Liver (tissue), 9 donors: ENCODE results near the gene SLC30A4. TPM values are rescaled to one million over a fixed set of nuclear protein-coding genes. Genes with fewer than 3 reads are reported as not detected.

Source experiments
- DNase-seq: peaks from one replicate; pipeline ENCODE4 v3.0.0-alpha.2; 2017; ENCODE audit warnings: low spot score
- H3K27ac ChIP-seq, 2 donors: one replicate each; pipeline ENCODE4 v1.7.0; 2013; ENCODE audit warnings: inconsistent platforms in 2 of 2, low read length in 2 of 2, control low read depth in 1 of 2, low read depth in 1 of 2, mild to moderate bottlenecking in 1 of 2
- H3K27me3 ChIP-seq, 4 donors: one replicate each; pipeline versions ENCODE4 v1.6.1 to v1.7.0; 2013; ENCODE audit warnings: low read length in 3 of 4, inconsistent platforms in 1 of 4, mild to moderate bottlenecking in 1 of 4, moderate library complexity in 1 of 4; ENCODE audit not compliant: control insufficient read depth in 4 of 4, insufficient read depth in 4 of 4
- H3K36me3 ChIP-seq, 4 donors: one replicate each; pipeline versions ENCODE4 v1.6.1 to v1.7.0; 2013; ENCODE audit warnings: low read length in 3 of 4, mild to moderate bottlenecking in 3 of 4, low read depth in 1 of 4, moderate library complexity in 1 of 4; ENCODE audit not compliant: control insufficient read depth in 4 of 4, insufficient read depth in 3 of 4
- H3K4me1 ChIP-seq, 4 donors: one replicate each; pipeline versions ENCODE4 v1.6.1 to v1.7.0; 2013; ENCODE audit warnings: low read length in 3 of 4, mild to moderate bottlenecking in 3 of 4, moderate library complexity in 1 of 4; ENCODE audit not compliant: control insufficient read depth in 4 of 4, insufficient read depth in 4 of 4
- H3K4me3 ChIP-seq, 3 donors: one replicate each; pipeline versions ENCODE4 v1.6.1 to v1.7.0; 2013; ENCODE audit warnings: low read length in 3 of 3, control low read depth in 1 of 3, low read depth in 1 of 3, mild to moderate bottlenecking in 1 of 3
- H3K9ac ChIP-seq, 2 donors: one replicate each; pipeline ENCODE4 v1.7.0; 2013; ENCODE audit warnings: low read length in 2 of 2, mild to moderate bottlenecking in 2 of 2, moderate library complexity in 2 of 2, control low read depth in 1 of 2, low read depth in 1 of 2
- H3K9me3 ChIP-seq, 4 donors: one replicate each; pipeline versions ENCODE4 v1.6.1 to v1.7.0; 2013; ENCODE audit warnings: low read length in 3 of 4; ENCODE audit not compliant: control insufficient read depth in 4 of 4
- EGR1 ChIP-seq, 2 donors: IDR thresholded peaks; 2 replicates each; pipeline ENCODE4 v1.6.1; 2016 to 2018; ENCODE audit warnings: antibody characterized with exemption in 2 of 2, low read depth in 2 of 2
- FOXA1 ChIP-seq: IDR thresholded peaks from 2 replicates; pipeline ENCODE4 v1.6.1; 2016; ENCODE audit warnings: antibody characterized with exemption
- FOXA2 ChIP-seq: IDR thresholded peaks from 2 replicates; pipeline ENCODE4 v1.6.1; 2016; ENCODE audit warnings: antibody characterized with exemption
- GABPA ChIP-seq, 2 donors: IDR thresholded peaks in 1 of 2; conservative IDR thresholded peaks in 1 of 2; 2 replicates each; pipeline ENCODE4 v1.6.1; 2016; ENCODE audit warnings: antibody characterized with exemption in 2 of 2, mild to moderate bottlenecking in 1 of 2, moderate library complexity in 1 of 2
- JUND ChIP-seq, 2 donors: IDR thresholded peaks; 2 replicates each; pipeline ENCODE4 v1.6.1; 2016; ENCODE audit warnings: antibody characterized with exemption in 2 of 2
- NR2F2 ChIP-seq: IDR thresholded peaks from 2 replicates; pipeline ENCODE4 v1.6.1; 2016; ENCODE audit warnings: antibody characterized with exemption
- RAD21 ChIP-seq, 2 donors: IDR thresholded peaks; 2 replicates each; pipeline ENCODE4 v1.6.1; 2016; ENCODE audit warnings: antibody characterized with exemption in 2 of 2, mild to moderate bottlenecking in 2 of 2
- SP1 ChIP-seq: IDR thresholded peaks from 2 replicates; pipeline ENCODE4 v1.6.1; 2018; ENCODE audit warnings: antibody characterized with exemption, mild to moderate bottlenecking
- TAF1 ChIP-seq: conservative IDR thresholded peaks from 2 replicates; pipeline ENCODE4 v1.6.1; 2016; ENCODE audit warnings: antibody characterized with exemption, mild to moderate bottlenecking
- YY1 ChIP-seq: IDR thresholded peaks from 2 replicates; pipeline ENCODE4 v1.6.1; 2016; ENCODE audit warnings: antibody characterized with exemption, mild to moderate bottlenecking
- WGBS: extraction: QIAGEN DNeasy Blood & Tissue Kit; methylation state at CpG from one replicate; pipeline ENCODE4 v1.1.7; 2013; 5-methylcytosine and 5-hydroxymethylcytosine counted together
- polyA plus RNA-seq, 2 donors: library from polyadenylated mRNA; stranded (reverse) in 1 of 2; unstranded in 1 of 2; fragments of 200-250 nt in 1 of 2; fragments of >200 nt in 1 of 2; fragmentation: Nextera tagmentation in 1 of 2; extraction: Ambion mirVana in 1 of 2; gene quantifications; one replicate each; pipeline versions ENCODE4 v1.2.1 to v1.2.3, GENCODE V29; 2013 to 2015
- total RNA-seq, 2 donors: library from RNA; depleted of rRNA; stranded (reverse); fragments of >200 nt; gene quantifications; one replicate each; pipeline ENCODE4 v1.2.3, GENCODE V29; 2014
- TF ChIP-seq, protein P1 (sequence below): IDR thresholded peaks from 2 replicates; pipeline ENCODE4 v1.6.1; 2016; ENCODE audit warnings: antibody characterized with exemption
- TF ChIP-seq, protein P2 (sequence below): fragments of 150-350 bp; IDR thresholded peaks from 2 replicates; pipeline ENCODE4 v1.5.1; 2017; ENCODE audit warnings: improper control_type of control experiment, low read depth, low read length; ENCODE audit not compliant: missing input control
- TF ChIP-seq, protein P3 (sequence below): IDR thresholded peaks from 2 replicates; pipeline ENCODE4 v1.6.1; 2016; ENCODE audit warnings: antibody characterized with exemption
- TF ChIP-seq, protein P4 (sequence below): IDR thresholded peaks from 2 replicates; pipeline ENCODE4 v1.6.1; 2016; ENCODE audit warnings: antibody characterized with exemption, mild to moderate bottlenecking
- TF ChIP-seq, protein P5 (sequence below): IDR thresholded peaks from 2 replicates; pipeline ENCODE4 v1.6.1; 2016; ENCODE audit warnings: antibody characterized with exemption
- donor health status: healthy.
- donor health status: healthy.
- donor health status: healthy.
- donor health status: healthy.
- donor health status: healthy.

The SLC30A4 gene
- total and polyA plus RNA-seq, 4 donors = 0.69 to 5.6 (median 2.7) TPM

DNA sequence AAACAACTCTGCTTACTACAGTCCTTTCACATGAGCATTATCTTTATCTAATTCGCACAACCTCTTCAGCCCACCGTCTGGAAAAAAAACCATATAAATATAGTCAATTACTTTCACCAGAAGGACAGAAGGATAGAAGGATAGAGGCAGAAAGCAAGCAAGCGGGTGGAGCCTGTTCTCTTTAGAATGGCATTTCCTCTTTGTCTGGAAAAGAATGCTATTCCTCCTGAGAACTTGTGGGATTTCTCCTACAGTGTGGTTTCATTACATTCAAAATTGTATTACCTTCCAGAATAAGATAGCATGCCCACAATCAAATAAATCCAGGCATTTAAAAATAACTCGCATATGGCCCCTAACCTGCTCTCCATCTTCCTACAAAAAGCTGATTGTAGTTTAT, 23.1 kb downstream of the SLC30A4 start:
- no peaks in the 10 kb centered on the region for H3K4me1 ChIP-seq
- H3K4me3 ChIP-seq = no peak overlapping the region
- no peak for DNase-seq
- no peak overlapping the region for H3K9ac ChIP-seq
- TF ChIP-seq YY1 (no peak), FOXA1 (no peak)
- H3K27ac ChIP-seq = no peak overlapping the region
- WGBS = 92% methylated on average over 4 of the region's 4 CpGs
- no peaks in the 10 kb centered on the region for H3K27me3 ChIP-seq
- H3K36me3 ChIP-seq = no peaks in the 10 kb centered on the region
- no peaks in the 10 kb centered on the region for H3K9me3 ChIP-seq

DNA sequence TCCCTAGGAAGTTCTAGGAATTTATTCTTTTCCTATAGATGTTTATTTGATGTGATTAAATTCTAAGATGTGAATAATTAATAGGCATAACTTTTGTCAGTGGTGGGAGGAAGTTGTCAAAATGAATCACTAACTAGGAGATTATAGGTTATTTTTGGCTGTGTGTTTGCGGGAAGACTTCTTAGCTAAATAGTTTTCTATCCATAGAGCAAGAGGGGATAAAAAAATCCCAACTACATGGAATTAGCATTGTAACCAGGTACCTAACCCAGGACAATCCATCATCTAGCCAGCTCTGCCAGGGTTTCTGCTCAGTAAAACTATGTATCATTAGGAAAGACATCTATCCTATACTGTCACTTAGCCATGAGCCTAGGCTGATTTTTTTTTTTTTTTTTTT, 23.9 kb downstream of the SLC30A4 start:
- no peak overlapping the region for H3K27ac ChIP-seq
- H3K4me1 ChIP-seq = no peaks in the 10 kb centered on the region
- no peak for DNase-seq
- no peak overlapping the region for H3K4me3 ChIP-seq
- H3K9me3 ChIP-seq = no peaks in the 10 kb centered on the region
- H3K9ac ChIP-seq = no peak overlapping the region
- H3K36me3 ChIP-seq = no peaks in the 10 kb centered on the region
- 88% methylated on average over 1 of the region's 1 CpG for WGBS
- H3K27me3 ChIP-seq = no peaks in the 10 kb centered on the region
- no peak for TF ChIP-seq JUND (IDR thresholded peaks at IDR 0.05)

DNA sequence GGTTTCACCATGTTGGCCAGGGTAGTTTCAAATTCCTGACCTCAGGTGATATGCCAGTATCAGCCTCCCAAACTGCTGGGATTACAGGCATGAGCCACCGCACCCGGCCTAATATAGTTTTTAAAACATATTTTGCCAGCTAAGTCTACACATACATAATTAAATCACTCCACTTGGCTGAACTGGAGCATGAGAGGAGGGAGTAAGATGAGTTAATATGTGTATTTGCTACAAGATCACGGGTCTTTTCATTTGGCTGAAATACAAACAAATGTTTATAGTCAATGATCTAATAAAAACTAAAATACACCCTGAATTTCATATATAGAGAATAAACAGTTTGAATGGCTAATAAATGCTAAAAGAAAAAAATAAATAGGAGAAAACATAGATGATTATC, 25.3 kb downstream of the SLC30A4 start:
- Histone ChIP-seq H3K9me3 (no peaks in the 10 kb centered on the region), H3K36me3 (peaks cover 0 to 2% (median 0%) of the 10 kb centered on the region in 4 donors), H3K27ac (no peak overlapping the region), H3K27me3 (no peaks in the 10 kb centered on the region), H3K4me1 (no peaks in the 10 kb centered on the region), H3K9ac (no peak overlapping the region), H3K4me3 (no peak overlapping the region)
- TF ChIP-seq, protein P1, sequence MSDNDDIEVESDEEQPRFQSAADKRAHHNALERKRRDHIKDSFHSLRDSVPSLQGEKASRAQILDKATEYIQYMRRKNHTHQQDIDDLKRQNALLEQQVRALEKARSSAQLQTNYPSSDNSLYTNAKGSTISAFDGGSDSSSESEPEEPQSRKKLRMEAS = no peak
- TF ChIP-seq NR2F2 = no peak
- TF ChIP-seq EGR1 (IDR thresholded peaks at IDR 0.05; ENCODE audit: low read depth in 2 of 2) = no peak
- no peak for TF ChIP-seq FOXA2
- TF ChIP-seq GABPA (IDR thresholded peaks at IDR 0.05 in 1 of 2, conservative IDR thresholded peaks at IDR 0.05 in 1 of 2) = no peak
- no peak for TF ChIP-seq YY1
- TF ChIP-seq, protein P2, sequence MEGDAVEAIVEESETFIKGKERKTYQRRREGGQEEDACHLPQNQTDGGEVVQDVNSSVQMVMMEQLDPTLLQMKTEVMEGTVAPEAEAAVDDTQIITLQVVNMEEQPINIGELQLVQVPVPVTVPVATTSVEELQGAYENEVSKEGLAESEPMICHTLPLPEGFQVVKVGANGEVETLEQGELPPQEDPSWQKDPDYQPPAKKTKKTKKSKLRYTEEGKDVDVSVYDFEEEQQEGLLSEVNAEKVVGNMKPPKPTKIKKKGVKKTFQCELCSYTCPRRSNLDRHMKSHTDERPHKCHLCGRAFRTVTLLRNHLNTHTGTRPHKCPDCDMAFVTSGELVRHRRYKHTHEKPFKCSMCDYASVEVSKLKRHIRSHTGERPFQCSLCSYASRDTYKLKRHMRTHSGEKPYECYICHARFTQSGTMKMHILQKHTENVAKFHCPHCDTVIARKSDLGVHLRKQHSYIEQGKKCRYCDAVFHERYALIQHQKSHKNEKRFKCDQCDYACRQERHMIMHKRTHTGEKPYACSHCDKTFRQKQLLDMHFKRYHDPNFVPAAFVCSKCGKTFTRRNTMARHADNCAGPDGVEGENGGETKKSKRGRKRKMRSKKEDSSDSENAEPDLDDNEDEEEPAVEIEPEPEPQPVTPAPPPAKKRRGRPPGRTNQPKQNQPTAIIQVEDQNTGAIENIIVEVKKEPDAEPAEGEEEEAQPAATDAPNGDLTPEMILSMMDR = no peak
- no peak for TF ChIP-seq SP1
- TF ChIP-seq TAF1 = no peak
- no peak for TF ChIP-seq JUND (IDR thresholded peaks at IDR 0.05)
- TF ChIP-seq, protein P3, sequence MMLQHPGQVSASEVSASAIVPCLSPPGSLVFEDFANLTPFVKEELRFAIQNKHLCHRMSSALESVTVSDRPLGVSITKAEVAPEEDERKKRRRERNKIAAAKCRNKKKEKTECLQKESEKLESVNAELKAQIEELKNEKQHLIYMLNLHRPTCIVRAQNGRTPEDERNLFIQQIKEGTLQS = no peak
- DNase-seq = no peak
- WGBS = 96% methylated on average over 3 of the region's 3 CpGs

DNA sequence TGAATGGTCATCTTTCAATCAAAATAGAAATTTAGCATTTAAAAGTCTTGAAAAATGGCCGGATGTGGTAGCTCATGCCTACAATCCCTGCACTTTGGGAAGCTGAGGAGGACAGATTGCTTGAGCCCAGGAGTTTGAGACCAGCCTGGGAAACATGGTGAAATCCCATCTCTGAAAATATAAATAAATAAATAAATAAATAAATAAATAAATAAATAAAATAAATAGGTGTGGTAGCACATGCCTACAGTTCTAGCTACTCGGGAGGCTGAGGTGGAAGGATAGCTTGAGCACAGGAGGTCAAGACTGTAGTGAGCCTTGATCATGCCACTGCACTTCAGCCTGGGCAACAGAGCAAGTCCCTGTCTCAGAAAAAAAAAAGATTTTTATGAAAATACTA, 25.9 kb downstream of the SLC30A4 start:
- no peak overlapping the region for H3K27ac ChIP-seq
- WGBS = 96% methylated on average over 2 of the region's 2 CpGs
- H3K27me3 ChIP-seq = no peaks in the 10 kb centered on the region
- no peak for DNase-seq
- no peaks in the 10 kb centered on the region for H3K9me3 ChIP-seq
- H3K9ac ChIP-seq = no peak overlapping the region
- H3K36me3 ChIP-seq = peaks cover 0 to 2% (median 0%) of the 10 kb centered on the region in 4 donors
- H3K4me1 ChIP-seq = no peaks in the 10 kb centered on the region
- H3K4me3 ChIP-seq = no peak overlapping the region
- TF ChIP-seq YY1 (no peak), EGR1 (IDR thresholded peaks at IDR 0.05; ENCODE audit: low read depth in 2 of 2) (no peak), SP1 (no peak), GABPA (IDR thresholded peaks at IDR 0.05 in 1 of 2, conservative IDR thresholded peaks at IDR 0.05 in 1 of 2) (no peak), RAD21 (IDR thresholded peaks at IDR 0.05) (no peak), JUND (IDR thresholded peaks at IDR 0.05) (no peak)
- TF ChIP-seq, protein P4, sequence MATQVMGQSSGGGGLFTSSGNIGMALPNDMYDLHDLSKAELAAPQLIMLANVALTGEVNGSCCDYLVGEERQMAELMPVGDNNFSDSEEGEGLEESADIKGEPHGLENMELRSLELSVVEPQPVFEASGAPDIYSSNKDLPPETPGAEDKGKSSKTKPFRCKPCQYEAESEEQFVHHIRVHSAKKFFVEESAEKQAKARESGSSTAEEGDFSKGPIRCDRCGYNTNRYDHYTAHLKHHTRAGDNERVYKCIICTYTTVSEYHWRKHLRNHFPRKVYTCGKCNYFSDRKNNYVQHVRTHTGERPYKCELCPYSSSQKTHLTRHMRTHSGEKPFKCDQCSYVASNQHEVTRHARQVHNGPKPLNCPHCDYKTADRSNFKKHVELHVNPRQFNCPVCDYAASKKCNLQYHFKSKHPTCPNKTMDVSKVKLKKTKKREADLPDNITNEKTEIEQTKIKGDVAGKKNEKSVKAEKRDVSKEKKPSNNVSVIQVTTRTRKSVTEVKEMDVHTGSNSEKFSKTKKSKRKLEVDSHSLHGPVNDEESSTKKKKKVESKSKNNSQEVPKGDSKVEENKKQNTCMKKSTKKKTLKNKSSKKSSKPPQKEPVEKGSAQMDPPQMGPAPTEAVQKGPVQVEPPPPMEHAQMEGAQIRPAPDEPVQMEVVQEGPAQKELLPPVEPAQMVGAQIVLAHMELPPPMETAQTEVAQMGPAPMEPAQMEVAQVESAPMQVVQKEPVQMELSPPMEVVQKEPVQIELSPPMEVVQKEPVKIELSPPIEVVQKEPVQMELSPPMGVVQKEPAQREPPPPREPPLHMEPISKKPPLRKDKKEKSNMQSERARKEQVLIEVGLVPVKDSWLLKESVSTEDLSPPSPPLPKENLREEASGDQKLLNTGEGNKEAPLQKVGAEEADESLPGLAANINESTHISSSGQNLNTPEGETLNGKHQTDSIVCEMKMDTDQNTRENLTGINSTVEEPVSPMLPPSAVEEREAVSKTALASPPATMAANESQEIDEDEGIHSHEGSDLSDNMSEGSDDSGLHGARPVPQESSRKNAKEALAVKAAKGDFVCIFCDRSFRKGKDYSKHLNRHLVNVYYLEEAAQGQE = no peak
- TF ChIP-seq, protein P5, sequence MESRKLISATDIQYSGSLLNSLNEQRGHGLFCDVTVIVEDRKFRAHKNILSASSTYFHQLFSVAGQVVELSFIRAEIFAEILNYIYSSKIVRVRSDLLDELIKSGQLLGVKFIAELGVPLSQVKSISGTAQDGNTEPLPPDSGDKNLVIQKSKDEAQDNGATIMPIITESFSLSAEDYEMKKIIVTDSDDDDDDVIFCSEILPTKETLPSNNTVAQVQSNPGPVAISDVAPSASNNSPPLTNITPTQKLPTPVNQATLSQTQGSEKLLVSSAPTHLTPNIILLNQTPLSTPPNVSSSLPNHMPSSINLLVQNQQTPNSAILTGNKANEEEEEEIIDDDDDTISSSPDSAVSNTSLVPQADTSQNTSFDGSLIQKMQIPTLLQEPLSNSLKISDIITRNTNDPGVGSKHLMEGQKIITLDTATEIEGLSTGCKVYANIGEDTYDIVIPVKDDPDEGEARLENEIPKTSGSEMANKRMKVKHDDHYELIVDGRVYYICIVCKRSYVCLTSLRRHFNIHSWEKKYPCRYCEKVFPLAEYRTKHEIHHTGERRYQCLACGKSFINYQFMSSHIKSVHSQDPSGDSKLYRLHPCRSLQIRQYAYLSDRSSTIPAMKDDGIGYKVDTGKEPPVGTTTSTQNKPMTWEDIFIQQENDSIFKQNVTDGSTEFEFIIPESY = no peak
- TF ChIP-seq, protein P3 = no peak
- TF ChIP-seq, protein P1 = no peak
